ENCODE measurements around the gene ARHGAP30.
"Not testable (repeated sequence)": the region's sequence is repeated elsewhere in the genome, so short reads cannot be mapped to it uniquely, and the experiment has no call there.

- TF ChIP-seq, protein P1, sequence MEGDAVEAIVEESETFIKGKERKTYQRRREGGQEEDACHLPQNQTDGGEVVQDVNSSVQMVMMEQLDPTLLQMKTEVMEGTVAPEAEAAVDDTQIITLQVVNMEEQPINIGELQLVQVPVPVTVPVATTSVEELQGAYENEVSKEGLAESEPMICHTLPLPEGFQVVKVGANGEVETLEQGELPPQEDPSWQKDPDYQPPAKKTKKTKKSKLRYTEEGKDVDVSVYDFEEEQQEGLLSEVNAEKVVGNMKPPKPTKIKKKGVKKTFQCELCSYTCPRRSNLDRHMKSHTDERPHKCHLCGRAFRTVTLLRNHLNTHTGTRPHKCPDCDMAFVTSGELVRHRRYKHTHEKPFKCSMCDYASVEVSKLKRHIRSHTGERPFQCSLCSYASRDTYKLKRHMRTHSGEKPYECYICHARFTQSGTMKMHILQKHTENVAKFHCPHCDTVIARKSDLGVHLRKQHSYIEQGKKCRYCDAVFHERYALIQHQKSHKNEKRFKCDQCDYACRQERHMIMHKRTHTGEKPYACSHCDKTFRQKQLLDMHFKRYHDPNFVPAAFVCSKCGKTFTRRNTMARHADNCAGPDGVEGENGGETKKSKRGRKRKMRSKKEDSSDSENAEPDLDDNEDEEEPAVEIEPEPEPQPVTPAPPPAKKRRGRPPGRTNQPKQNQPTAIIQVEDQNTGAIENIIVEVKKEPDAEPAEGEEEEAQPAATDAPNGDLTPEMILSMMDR (optimal IDR thresholded peaks at IDR 0.05 in 1 of 3, IDR thresholded peaks at IDR 0.05 in 1 of 3, conservative IDR thresholded peaks at IDR 0.05 in 1 of 3; ENCODE audit: extremely low read depth in 1 of 3, insufficient read depth in 2 of 3, low read length in 3 of 3), result not testable (repeated sequence)
- not testable (repeated sequence) for TF ChIP-seq EZH2 (IDR thresholded peaks at IDR 0.05; ENCODE audit: low read length)
Observed at GRCh38 chr1:161022432-161022831, 47.3 kb downstream of the ARHGAP30 start.

Data from keratinocyte (primary cell).